Epithelial cell of esophagus (primary cell): ENCODE measurements around the gene TRERF1.
A peak's percentile ranks its signal among the peaks of the same experiment; 100 is the strongest.

Source experiments
- DNase-seq: peaks from one replicate; pipeline ENCODE4 v3.0.0; 2010; ENCODE audit warnings: low read depth
- H3K4me3 ChIP-seq: 2 replicates; pipeline ENCODE4 v1.5.1; 2011; ENCODE audit warnings: mild to moderate bottlenecking, low read length, control low read depth
- CTCF ChIP-seq: IDR thresholded peaks from 2 replicates; pipeline ENCODE4 v1.5.1; 2011; ENCODE audit warnings: low read depth, mild to moderate bottlenecking, low read length, control low read depth, inconsistent platforms; ENCODE audit not compliant: insufficient read depth; ENCODE audit errors: missing control alignments

Gene TRERF1

GRCh38 chr6:42420741-42421140 lies 31.0 kb downstream of the TRERF1 start:
- no peak overlapping the region for H3K4me3 ChIP-seq
- TF ChIP-seq CTCF: no peak
- no peak for DNase-seq

DNA sequence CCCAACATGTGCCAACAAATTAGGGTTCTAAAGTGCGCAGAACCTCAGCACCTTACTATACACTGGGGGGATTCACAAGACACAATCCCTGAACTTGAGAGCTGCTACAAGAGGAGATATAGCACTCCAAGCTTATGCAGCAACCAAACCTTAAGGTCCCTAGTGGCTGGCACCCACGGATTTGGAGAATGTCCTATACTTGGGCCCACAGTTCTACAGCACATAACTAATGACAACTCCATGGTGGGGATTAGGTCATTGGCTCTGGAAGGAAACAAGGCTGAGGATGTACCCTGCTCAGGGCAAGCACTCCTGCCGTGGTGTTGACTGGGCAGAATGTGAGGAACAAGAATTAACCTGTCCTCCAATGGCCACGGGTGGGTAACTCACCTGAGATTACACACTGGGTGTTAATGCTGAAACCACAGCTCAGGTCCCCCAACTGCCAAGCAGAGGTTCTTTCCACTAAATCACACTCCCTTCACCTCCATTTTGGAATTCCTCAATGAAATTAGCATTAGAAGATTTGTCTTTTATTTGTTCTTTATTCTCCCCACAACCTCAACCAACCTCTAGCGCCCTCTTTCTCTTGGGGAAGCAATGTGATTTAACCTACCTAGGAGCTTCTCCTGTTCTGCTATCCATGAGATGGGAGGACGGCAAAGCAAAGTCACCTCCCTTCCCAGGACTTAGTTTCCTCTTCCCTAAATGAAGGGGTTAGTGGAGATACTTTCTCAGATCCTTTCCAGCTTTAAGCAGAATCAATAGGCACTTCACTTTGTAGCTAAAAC lies 32.0 kb downstream of the TRERF1 start:
- TF ChIP-seq CTCF: no peak
- peak; percentile 27 for DNase-seq

GRCh38 chr6:42418724-42419123 lies 33.0 kb downstream of the TRERF1 start:
- no peak for DNase-seq
- no peak for TF ChIP-seq CTCF
- no peak overlapping the region for H3K4me3 ChIP-seq

More for the DNA sequence above, 32.0 kb downstream of the TRERF1 start:
- H3K4me3 ChIP-seq: no peak overlapping the region

DNA sequence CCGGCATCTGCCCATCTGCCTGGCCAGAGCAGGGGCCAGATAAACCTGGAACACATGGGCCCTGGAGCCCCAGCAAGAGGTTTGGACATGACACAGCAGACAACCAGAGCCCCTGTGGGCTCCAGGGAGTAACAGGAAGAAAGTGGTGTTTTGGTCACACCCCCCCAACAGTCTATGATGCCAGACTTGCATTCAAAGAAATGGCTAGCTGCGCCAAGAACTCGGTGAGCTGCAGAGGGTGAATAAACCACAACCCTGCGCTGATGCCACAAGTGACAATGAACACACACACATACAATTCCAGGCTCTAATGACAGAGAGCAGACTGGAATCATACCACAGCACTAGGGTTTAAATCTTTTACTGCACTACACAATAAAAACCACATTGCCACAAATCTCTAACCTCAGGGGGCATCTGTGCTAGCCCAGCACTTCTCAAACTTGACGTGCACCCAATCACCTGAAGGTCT lies 34.0 kb downstream of the TRERF1 start:
- no peak for TF ChIP-seq CTCF
- DNase-seq: no peak

GRCh38 chr6:42411406-42411805 lies 40.3 kb downstream of the TRERF1 start:
- TF ChIP-seq CTCF: no peak

More for the DNA sequence above, 34.0 kb downstream of the TRERF1 start:
- H3K4me3 ChIP-seq: no peak overlapping the region

DNA sequence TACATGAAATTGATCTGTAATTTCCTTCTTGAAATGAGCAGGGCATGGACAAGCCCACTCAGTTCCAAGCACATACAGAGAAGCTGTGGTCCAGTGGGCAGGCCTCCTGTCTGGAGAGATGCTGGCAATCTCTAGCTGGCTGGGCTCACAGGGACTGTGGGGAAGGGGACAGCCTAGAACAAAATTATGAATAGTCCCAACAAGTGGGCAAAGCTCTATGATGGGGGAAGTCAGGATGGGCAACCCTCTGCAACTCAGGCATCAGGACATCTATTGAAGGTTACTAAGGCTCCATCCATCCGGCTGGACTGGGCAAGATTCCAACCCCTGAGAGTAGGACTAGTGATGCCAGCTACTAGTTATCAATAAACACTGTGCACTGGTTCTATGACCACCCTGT lies 40.9 kb downstream of the TRERF1 start:
- no peak for TF ChIP-seq CTCF
- DNase-seq: no peak
- H3K4me3 ChIP-seq: no peak overlapping the region

More at GRCh38 chr6:42411406-42411805, 40.3 kb downstream of the TRERF1 start:
- H3K4me3 ChIP-seq: no peak overlapping the region
- DNase-seq: no peak

DNA sequence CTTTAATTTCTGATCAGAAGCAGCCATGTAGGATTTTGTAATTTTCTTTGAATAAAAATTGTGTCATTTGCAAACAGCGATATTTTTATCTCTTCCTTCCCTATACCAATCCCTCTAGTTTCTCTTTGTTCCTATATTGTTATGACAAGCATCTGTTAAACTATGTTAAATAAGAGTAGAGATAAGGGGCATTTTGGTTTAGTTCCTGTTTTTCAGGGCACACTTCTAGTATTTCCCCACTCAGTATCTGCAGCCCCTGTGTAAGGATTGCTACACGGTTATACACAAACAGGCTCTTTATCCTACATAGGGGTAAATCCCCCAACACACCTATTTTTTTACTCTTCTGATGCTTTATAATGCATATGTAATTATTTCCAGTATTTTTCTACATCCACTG lies 42.1 kb downstream of the TRERF1 start:
- TF ChIP-seq CTCF: no peak
- H3K4me3 ChIP-seq: no peak overlapping the region
- no peak for DNase-seq
